GM21528 (cell line): ENCODE measurements around the gene LCOR.

Experiments used
- ATAC-seq: cut with Tn5 transposase; IDR thresholded peaks from one replicate; pipeline ENCODE4 v1.9.1; 2021; ENCODE audit warnings: mild to moderate bottlenecking, moderate library complexity; ENCODE audit not compliant: unreplicated experiment, low FRiP score

The LCOR gene

GRCh38 chr10:96982149-96982930 is 150.2 kb downstream of the LCOR start:
- no peak for ATAC-seq

GRCh38 chr10:96984541-96985131 is 152.5 kb downstream of the LCOR start:
- no peak for ATAC-seq

DNA sequence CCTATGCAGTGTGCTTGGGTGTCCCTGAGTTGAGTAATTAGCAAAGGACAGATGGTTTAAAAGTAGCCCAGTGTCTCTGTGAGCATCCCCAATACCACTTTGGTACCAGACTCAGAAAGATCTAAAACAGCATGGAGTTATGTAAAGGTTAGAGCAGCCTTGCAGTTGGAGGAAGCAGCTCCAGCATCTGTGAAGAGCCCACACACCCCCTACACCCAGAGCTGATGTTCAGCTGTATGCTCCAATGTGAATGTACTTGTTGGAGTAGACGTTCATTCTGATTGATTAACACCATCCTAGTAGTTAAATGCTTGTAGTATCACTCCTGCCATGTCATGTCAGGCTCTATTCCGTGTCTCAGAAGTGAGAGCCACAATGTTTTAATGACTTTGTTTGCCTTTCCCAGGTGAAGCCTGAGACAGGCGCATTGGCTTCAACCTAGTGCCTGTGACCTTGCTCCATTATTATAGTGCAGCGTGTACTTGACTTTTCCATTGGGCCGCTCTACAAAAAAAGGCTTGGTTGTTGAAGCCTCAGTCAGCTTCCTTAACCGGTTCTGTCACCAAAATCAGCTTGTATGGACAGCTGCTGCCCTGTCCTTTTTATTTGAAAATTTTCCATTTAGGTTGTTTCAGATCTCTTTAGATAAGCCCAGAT is 154.2 kb downstream of the LCOR start:
- no peak for ATAC-seq

DNA sequence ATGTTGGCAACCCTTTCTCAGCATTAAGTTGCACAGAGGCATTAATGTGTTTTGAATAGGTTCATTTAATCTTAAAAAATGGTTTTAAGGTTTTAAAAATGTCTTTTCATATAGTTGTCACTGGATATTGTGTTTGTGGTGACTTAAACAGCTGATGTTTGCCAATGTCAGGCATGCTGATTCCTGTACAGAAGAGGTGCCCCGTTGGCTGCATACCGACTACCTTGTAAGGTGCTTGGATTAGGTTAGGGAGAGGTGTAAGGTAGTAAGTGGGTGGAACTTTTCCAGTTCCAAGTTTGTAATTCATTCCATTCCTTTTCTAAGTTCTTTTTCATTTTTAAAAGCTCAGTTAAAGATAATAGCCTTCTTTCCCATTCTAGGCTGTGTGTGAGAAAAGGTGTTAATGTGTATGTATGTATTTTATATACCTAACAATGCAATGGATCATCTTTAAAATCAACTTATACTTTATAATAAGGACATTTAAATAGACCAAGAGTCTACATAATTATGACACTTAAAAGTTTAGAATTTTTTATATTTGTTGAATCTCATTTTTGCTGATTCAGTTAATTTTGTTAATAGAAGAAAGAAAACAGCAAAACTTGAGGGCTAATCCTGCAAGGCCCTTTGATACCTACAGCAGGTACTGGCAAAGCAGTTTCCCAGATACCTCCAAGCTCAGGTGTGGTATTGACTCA is 155.2 kb downstream of the LCOR start:
- no peak for ATAC-seq

DNA sequence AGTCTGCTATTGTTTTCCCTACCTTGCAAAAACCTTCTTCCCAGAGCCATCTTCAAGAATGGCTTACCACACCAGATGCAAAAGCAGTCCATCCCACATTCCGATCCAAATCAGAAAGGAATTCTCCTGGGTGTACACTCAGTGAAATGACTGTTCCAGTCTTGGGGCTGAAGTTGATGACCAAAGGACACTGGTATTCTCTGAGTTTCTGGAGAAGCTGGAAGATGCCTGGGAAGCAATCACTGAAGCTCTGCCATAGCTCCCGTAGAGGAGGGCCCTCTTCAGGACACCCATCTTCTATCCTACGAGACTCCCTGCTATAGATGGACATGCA is 155.7 kb downstream of the LCOR start:
- no peak for ATAC-seq

GRCh38 chr10:96988426-96988825 is 156.3 kb downstream of the LCOR start:
- ATAC-seq = no peak

DNA sequence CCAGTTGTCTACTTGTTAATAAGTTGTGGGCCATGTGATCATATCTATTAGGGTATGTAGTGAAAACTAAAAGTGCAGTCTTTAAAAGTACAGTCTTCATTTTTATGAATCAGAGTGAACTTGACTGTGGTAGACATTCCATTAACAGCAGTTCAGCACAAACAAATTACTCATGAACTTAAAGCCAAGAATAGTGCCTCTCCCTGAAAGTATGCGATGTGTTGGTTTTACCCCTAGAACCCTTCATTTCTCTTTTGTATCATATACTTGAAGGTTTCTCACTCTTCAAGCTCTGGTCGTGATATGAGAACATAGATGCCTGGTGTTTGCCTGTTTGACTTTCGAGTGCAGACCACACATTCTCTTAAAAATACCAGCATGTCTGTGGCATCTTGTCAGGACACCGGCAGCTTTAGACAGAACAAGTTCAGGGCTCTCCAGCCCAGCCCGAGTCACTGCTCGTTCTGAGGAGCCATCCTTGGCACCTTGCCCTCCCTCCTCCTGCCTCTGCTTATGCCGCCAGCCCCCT is 159.3 kb downstream of the LCOR start:
- no peak for ATAC-seq

DNA sequence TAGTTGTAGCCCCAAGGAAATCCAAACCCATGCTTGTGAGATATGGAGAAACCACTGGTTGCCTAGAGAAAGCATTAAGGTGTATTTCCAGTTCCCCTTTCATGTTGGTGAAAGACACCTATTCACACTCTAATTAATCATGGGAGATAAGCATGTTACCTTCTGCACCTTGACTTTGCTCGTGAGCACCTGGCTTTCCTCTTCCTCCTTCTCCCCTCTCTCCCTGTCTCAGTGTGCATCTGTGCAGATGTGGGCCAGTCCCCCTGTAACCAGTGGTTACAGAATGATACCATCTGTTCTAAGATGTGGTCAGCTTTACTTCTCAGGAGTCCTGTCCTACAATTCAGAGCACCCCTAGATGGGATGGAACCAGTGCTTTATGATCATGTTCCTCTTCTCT is 160.6 kb downstream of the LCOR start:
- peak; percentile 46 for ATAC-seq

DNA sequence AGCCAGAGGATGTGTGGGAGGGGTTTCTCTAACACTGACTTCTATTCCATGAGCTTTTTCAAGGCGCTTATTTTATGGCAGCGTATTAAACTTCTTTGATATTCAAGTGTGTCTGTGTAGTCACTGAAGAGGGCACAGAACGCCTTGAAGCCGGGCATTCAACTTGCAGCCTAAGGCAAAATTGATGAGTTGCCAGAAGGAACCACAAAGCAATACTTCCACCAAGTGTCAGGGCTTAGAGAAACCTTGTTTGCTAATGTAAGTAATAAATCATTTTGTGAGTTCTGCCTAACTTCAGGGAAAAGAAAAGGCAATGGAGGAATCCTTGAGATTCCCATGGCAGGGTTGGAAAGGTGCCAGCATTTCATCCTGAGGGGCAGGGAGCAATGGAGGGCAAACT is 163.8 kb downstream of the LCOR start:
- no peak for ATAC-seq

DNA sequence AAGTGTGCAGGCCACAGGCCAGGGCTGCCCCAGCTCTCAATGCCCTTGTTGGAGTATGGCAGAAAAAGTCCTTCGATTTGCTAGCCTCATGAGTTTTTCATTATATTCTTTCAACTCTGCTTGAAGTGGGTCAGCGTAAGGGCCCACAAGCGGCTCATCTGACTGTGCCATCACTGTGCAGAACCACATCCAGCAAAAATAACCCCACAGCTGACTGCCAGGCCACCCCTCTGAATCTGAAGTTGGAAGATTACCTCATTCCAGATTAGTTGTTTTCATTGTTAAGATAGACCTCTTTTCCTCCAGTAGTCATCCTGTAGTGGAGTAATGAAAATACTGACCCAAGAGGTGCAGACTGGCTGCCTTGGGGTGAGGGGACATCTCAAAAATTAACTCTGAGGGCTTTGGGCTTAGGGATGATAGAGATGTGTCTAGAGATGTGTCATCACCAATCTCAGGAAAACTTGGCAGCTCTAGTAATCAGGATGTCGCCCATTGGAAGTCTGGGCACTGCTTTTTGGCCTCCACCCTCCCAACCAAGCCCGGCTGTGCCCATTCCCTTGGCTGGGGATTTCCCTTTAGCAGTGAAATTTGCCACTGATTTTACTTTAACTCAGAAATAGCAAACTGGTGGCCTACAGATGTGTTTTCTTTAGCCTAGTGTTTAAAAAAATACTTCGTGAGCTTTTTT is 164.3 kb downstream of the LCOR start:
- ATAC-seq = no peak

GRCh38 chr10:96998329-96998888 is 166.3 kb downstream of the LCOR start:
- ATAC-seq = no peak

DNA sequence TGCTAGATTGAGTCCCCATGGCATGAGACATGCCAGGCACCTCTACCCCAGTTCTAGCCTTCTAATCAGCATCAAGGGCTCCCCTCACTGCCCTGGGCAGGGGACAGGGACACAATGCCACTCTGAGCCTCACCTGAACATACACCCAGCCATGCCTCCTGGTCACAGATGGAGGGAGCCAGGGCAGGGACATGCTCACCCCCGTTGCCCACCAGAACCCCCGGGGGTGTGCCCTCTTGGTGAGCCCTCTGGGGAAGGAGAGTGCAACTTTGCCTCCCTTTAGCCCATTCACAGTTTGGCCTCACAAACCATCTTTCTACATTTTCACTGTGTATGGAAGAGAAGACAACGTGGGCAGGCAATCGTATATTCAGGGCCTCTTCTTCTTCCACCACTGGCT is 167.2 kb downstream of the LCOR start:
- ATAC-seq = no peak

- ATAC-seq = no peak
Measured at GRCh38 chr10:96999987-97000386, 167.9 kb downstream of the LCOR start.

- ATAC-seq = no peak
Measured at GRCh38 chr10:97000487-97001182, 168.5 kb downstream of the LCOR start.

GRCh38 chr10:97001183-97001991 is 169.3 kb downstream of the LCOR start:
- ATAC-seq = no peak

GRCh38 chr10:97002670-97003069 is 170.6 kb downstream of the LCOR start:
- no peak for ATAC-seq

GRCh38 chr10:97003151-97003803 is 171.2 kb downstream of the LCOR start:
- no peak for ATAC-seq

GRCh38 chr10:97003804-97004201 is 171.7 kb downstream of the LCOR start:
- no peak for ATAC-seq
